HCT116 (cell line): ENCODE data around the gene RABEP1. TPM values are rescaled to one million over a fixed set of nuclear protein-coding genes. Genes with fewer than 3 reads are reported as not detected.

Source experiments
- ATAC-seq: fragments of 200-7000 bp; cut with Tn5 transposase; 2 replicates; pipeline ENCODE4 v1.9.1; 2020; ENCODE audit warnings: mild to moderate bottlenecking, moderate library complexity
- BruUV-seq: library from RNA; stranded (reverse); fragments of 400-500 nt; replicated peaks from 2 replicates; lab custom pipeline; 2021; lab: Mats Ljungman, UMichigan
- CTCF ChIA-PET: fragments of 300-600 bp; sonication (Branson Sonifier 250); formaldehyde crosslinking; loops from one replicate; lab custom pipeline; 2021; ENCODE audit warnings: antibody characterized with exemption; lab: Charles Lee
- POLR2A ChIA-PET: fragments of 300-600, 350-600 bp; sonication (Branson Sonifier 250); formaldehyde crosslinking; loops from one replicate; lab custom pipeline; 2021; ENCODE audit warnings: antibody characterized with exemption; lab: Charles Lee
- RAD21 ChIA-PET, 2 experiments: fragments of 300-600 bp; sonication (Branson Sonifier 250); formaldehyde crosslinking; loops; one replicate each; lab custom pipeline; 2023; ENCODE audit warnings: low total read pairs in 2 of 2; ENCODE audit not compliant: uncharacterized antibody in 2 of 2, unreplicated experiment in 2 of 2, low non-redundant PET in 1 of 2; lab: Charles Lee
- DNase-seq: peaks from one replicate; pipeline ENCODE4 v3.0.0-alpha.2; 2010; ENCODE audit warnings: low read depth, low spot score
- H2AFZ ChIP-seq: fragments of 200-600 bp; shearing (Covaris generic), sonication (generic); 2 replicates; pipeline ENCODE4 v1.6.1; 2017; ENCODE audit warnings: low read depth, mixed run types, mixed read lengths, antibody characterized with exemption, low read length; ENCODE audit not compliant: poor library complexity, severe bottlenecking
- H3K27ac ChIP-seq: 2 replicates; pipeline ENCODE4 v1.5.1; 2012; ENCODE audit warnings: low read depth, low read length
- H3K27me3 ChIP-seq: fragments of 200-600 bp; sonication (generic); 2 replicates; pipeline ENCODE4 v1.6.1; 2016; ENCODE audit warnings: mixed run types, low read length, mixed read lengths; ENCODE audit not compliant: insufficient read depth
- H3K36me3 ChIP-seq, 2 experiments: fragments of 200-500 bp in 1 of 2; fragments of 200-600 bp in 1 of 2; sonication (Bioruptor generic) in 1 of 2; sonication (generic) in 1 of 2; 2 replicates each; pipeline versions ENCODE4 v1.5.1 to v1.6.1; 2014 to 2016; ENCODE audit warnings: low read length in 2 of 2, inconsistent platforms in 1 of 2, mixed read lengths in 1 of 2, mixed run types in 1 of 2; ENCODE audit not compliant: insufficient read depth in 2 of 2, control insufficient read depth in 1 of 2
- H3K4me1 ChIP-seq, 2 experiments: fragments of 200-600 bp in 1 of 2; sonication (generic) in 1 of 2; 2 replicates each; pipeline versions ENCODE4 v1.5.1 to v1.6.1; 2012 to 2017; ENCODE audit warnings: low read length in 2 of 2, inconsistent platforms in 1 of 2, mild to moderate bottlenecking in 1 of 2, mixed read lengths in 1 of 2, mixed run types in 1 of 2, moderate library complexity in 1 of 2; ENCODE audit not compliant: insufficient read depth in 2 of 2, control insufficient read depth in 1 of 2
- H3K4me2 ChIP-seq: fragments of 200-600 bp; sonication (generic); 2 replicates; pipeline ENCODE4 v1.6.1; 2017; ENCODE audit warnings: mixed run types, low read length, mixed read lengths
- H3K4me3 ChIP-seq, 2 experiments: fragments of 200-600 bp in 1 of 2; sonication (generic) in 1 of 2; replicated peaks in 1 of 2; 2 replicates each; pipeline ENCODE4 v1.5.1; 2011 to 2016; ENCODE audit warnings: low read length in 2 of 2, control low read depth in 1 of 2, low read depth in 1 of 2, mild to moderate bottlenecking in 1 of 2, mixed read lengths in 1 of 2, mixed run types in 1 of 2
- H3K79me2 ChIP-seq: fragments of 200-600 bp; sonication (generic); 2 replicates; pipeline ENCODE4 v1.6.1; 2017; ENCODE audit warnings: mild to moderate bottlenecking, mixed run types, low read length, moderate library complexity, mixed read lengths; ENCODE audit not compliant: insufficient read depth
- H3K9ac ChIP-seq: fragments of 200-600 bp; sonication (generic); 2 replicates; pipeline ENCODE4 v1.6.1; 2016; ENCODE audit warnings: low read length, mixed read lengths
- H3K9me2 ChIP-seq: fragments of 200-600 bp; sonication (generic), shearing (Covaris generic); 2 replicates; pipeline ENCODE4 v1.6.1; 2017; ENCODE audit warnings: mixed run types, mild to moderate bottlenecking, moderate library complexity; ENCODE audit not compliant: insufficient read depth
- H3K9me3 ChIP-seq, 2 experiments: fragments of 200-500 bp in 1 of 2; fragments of 200-600 bp in 1 of 2; sonication (Bioruptor generic) in 1 of 2; sonication (generic) in 1 of 2; 2 replicates each; pipeline ENCODE4 v1.6.1; 2014 to 2017; ENCODE audit warnings: low read length in 2 of 2, mixed read lengths in 2 of 2, inconsistent platforms in 1 of 2, low read depth in 1 of 2, mild to moderate bottlenecking in 1 of 2, mixed run types in 1 of 2, moderate library complexity in 1 of 2; ENCODE audit not compliant: control insufficient read depth in 1 of 2, insufficient read depth in 1 of 2
- H4K20me1 ChIP-seq: fragments of 200-600 bp; sonication (generic), shearing (Covaris generic); 2 replicates; pipeline ENCODE4 v1.6.1; 2017; ENCODE audit warnings: mixed run types, mild to moderate bottlenecking, moderate library complexity; ENCODE audit not compliant: insufficient read depth
- CEBPB ChIP-seq: IDR thresholded peaks from 2 replicates; pipeline ENCODE4 v1.6.1; 2012; ENCODE audit warnings: low read depth
- EZH2 ChIP-seq: fragments of 200-600 bp; sonication (generic); IDR thresholded peaks from 2 replicates; pipeline ENCODE4 v1.6.1; 2017; ENCODE audit warnings: antibody characterized with exemption, mixed run types
- EZH2phosphoT487 ChIP-seq: fragments of 200-600 bp; IDR thresholded peaks from 2 replicates; pipeline ENCODE4 v1.6.1; 2018; ENCODE audit warnings: antibody characterized with exemption, borderline replicate concordance
- POLR2A ChIP-seq: IDR thresholded peaks from 2 replicates; pipeline ENCODE4 v1.7.0; 2011; ENCODE audit warnings: borderline replicate concordance; ENCODE audit not compliant: insufficient read depth, insufficient read length; ENCODE audit errors: extremely low read depth
- POLR2AphosphoS5 ChIP-seq: IDR thresholded peaks from 2 replicates; pipeline ENCODE4 v1.6.1; 2011; ENCODE audit warnings: mild to moderate bottlenecking, low read depth, low read length, moderate library complexity
- RAD21 ChIP-seq: IDR thresholded peaks from 2 replicates; pipeline ENCODE4 v1.6.1; 2012; ENCODE audit warnings: low read depth, mild to moderate bottlenecking
- SIN3A ChIP-seq: IDR thresholded peaks from 2 replicates; pipeline ENCODE4 v1.6.1; 2012; ENCODE audit warnings: low read depth
- SRF ChIP-seq: IDR thresholded peaks from 2 replicates; pipeline ENCODE4 v1.6.1; 2012; ENCODE audit warnings: low read depth
- TCF7L2 ChIP-seq: IDR thresholded peaks from 2 replicates; pipeline ENCODE4 v1.7.0; 2011; ENCODE audit warnings: borderline replicate concordance, inconsistent platforms; ENCODE audit not compliant: insufficient read depth, insufficient read length; ENCODE audit errors: extremely low read depth
- YY1 ChIP-seq: IDR thresholded peaks from 2 replicates; pipeline ENCODE4 v1.6.1; 2011; ENCODE audit warnings: low read length, low read depth, moderate library complexity, mild to moderate bottlenecking; ENCODE audit not compliant: insufficient replicate concordance; ENCODE audit errors: extremely low read depth
- intact Hi-C: fragments of 100-400 bp; cut with micrococcal nuclease; formaldehyde crosslinking; loops from 2 replicates; pipeline ENCODE4 v1.10.0; 2022
- total RNA-seq: library from RNA; stranded (reverse); gene quantifications from one replicate; pipeline ENCODE4 v1.2.1, GENCODE V29; 2021; ENCODE audit not compliant: unreplicated experiment
- TF ChIP-seq, protein P1 (sequence below): IDR thresholded peaks from 2 replicates; pipeline ENCODE4 v1.6.1; 2011; ENCODE audit warnings: mild to moderate bottlenecking, low read length, moderate library complexity; ENCODE audit not compliant: insufficient replicate concordance; ENCODE audit errors: extremely low read depth
- TF ChIP-seq, protein P2 (sequence below): IDR thresholded peaks from 2 replicates; pipeline ENCODE4 v1.6.1; 2012
- TF ChIP-seq, protein P3 (sequence below): IDR thresholded peaks from 2 replicates; pipeline ENCODE4 v1.6.1; 2012

RABEP1 gene
- total RNA-seq, 1 experiment from 2014 or later: 38.5 TPM

DNA sequence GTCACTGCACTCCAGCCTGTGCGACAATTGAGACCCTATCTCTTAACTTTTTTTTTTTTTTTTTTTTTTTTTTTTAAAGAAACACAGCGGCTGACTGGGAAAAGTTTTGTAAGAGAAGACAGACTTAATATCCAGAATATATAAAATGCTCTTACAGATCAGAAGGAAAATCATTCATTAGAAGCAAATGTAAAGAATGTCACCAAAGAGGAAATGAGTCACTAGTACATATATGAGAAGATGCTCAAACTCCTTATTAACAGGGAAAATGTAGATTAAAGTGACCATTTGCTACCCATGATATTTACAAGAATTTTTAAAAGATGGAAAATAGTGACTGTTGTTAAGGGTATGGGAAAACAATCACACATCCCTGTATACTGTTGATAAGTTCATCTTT lies 48.9 kb downstream of the RABEP1 start:
- H3K9ac ChIP-seq: no peak overlapping the region
- H3K27ac ChIP-seq: no peak overlapping the region
- TF ChIP-seq POLR2AphosphoS5: no peak
- TF ChIP-seq POLR2A: no peak
- TF ChIP-seq, protein P1, sequence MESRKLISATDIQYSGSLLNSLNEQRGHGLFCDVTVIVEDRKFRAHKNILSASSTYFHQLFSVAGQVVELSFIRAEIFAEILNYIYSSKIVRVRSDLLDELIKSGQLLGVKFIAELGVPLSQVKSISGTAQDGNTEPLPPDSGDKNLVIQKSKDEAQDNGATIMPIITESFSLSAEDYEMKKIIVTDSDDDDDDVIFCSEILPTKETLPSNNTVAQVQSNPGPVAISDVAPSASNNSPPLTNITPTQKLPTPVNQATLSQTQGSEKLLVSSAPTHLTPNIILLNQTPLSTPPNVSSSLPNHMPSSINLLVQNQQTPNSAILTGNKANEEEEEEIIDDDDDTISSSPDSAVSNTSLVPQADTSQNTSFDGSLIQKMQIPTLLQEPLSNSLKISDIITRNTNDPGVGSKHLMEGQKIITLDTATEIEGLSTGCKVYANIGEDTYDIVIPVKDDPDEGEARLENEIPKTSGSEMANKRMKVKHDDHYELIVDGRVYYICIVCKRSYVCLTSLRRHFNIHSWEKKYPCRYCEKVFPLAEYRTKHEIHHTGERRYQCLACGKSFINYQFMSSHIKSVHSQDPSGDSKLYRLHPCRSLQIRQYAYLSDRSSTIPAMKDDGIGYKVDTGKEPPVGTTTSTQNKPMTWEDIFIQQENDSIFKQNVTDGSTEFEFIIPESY: no peak
- intact Hi-C loops: no loop called here
- CTCF ChIA-PET: no interaction called here
- no peaks in the 10 kb centered on the region for H3K9me2 ChIP-seq
- H3K4me1 ChIP-seq: peaks cover 0 to 4% of the 10 kb centered on the region in 2 experiments; a peak in 1 of 4 replicates
- 0 out of 4 replicates have a peak, but pooled peaks cover 0 to 2% of the 10 kb centered on the region in 2 experiments for H3K36me3 ChIP-seq
- no peaks in the 10 kb centered on the region for H4K20me1 ChIP-seq
- no peak overlapping the region for H3K4me3 ChIP-seq
- H3K9me3 ChIP-seq: no peaks in the 10 kb centered on the region
- DNase-seq: no peak
- H3K4me2 ChIP-seq: no peak overlapping the region
- RAD21 ChIA-PET: no interaction called here
- H3K27me3 ChIP-seq: no peaks in the 10 kb centered on the region
- no peak overlapping the region for H2AFZ ChIP-seq
- no TSS peak for BruUV-seq
- no peak for ATAC-seq
- peaks cover 42% of the 10 kb centered on the region for H3K79me2 ChIP-seq
- POLR2A ChIA-PET: no interaction called here

DNA sequence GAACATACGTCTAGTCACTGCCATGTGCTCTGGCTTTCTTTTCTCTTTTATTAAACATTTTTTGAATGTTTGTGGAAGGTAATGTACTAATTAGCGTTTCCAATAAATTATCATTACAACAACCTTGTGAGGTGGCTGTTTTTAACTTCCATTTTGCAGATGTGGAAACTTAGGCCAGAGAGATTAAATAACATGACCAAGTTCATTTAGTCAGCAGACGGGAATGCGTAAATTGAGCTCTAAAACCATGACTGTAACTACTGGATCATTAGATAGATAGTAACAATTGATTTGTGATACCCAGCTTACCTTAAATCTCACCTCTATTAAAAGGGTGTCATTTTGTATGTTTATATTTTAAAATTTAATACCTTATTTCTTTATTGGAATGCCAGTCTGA lies 49.4 kb downstream of the RABEP1 start:
- DNase-seq (no peak), ATAC-seq (no peak)
- peaks cover 41% of the 10 kb centered on the region for H3K79me2 ChIP-seq
- no peak overlapping the region for H3K4me3 ChIP-seq
- ChIA-PET POLR2A (no interaction called here), RAD21 (no interaction called here), CTCF (no interaction called here)
- 0 out of 4 replicates have a peak, but pooled peaks cover 0 to 2% of the 10 kb centered on the region in 2 experiments for H3K36me3 ChIP-seq
- no peak overlapping the region for H3K9ac ChIP-seq
- no peaks in the 10 kb centered on the region for H3K9me3 ChIP-seq
- TF ChIP-seq EZH2 (no peak), RAD21 (no peak), SIN3A (no peak), EZH2phosphoT487 (no peak), POLR2A (no peak), CEBPB (no peak), YY1 (no peak), SRF (no peak), TCF7L2 (no peak)
- TF ChIP-seq, protein P1: no peak
- TF ChIP-seq, protein P2, sequence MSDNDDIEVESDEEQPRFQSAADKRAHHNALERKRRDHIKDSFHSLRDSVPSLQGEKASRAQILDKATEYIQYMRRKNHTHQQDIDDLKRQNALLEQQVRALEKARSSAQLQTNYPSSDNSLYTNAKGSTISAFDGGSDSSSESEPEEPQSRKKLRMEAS: no peak
- TF ChIP-seq, protein P3, sequence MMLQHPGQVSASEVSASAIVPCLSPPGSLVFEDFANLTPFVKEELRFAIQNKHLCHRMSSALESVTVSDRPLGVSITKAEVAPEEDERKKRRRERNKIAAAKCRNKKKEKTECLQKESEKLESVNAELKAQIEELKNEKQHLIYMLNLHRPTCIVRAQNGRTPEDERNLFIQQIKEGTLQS: no peak
- peaks cover 0 to 4% of the 10 kb centered on the region in 2 experiments; a peak in 1 of 4 replicates for H3K4me1 ChIP-seq
- H4K20me1 ChIP-seq: no peaks in the 10 kb centered on the region
- intact Hi-C loops: no loop called here
- no peaks in the 10 kb centered on the region for H3K9me2 ChIP-seq
- no peak overlapping the region for H2AFZ ChIP-seq
- no peak overlapping the region for H3K4me2 ChIP-seq
- no peak overlapping the region for H3K27ac ChIP-seq
- H3K27me3 ChIP-seq: no peaks in the 10 kb centered on the region
- BruUV-seq: no TSS peak
